ENCODE measurements around the gene PAPOLG. TPM values are rescaled to one million over a fixed set of nuclear protein-coding genes. Genes with fewer than 3 reads are reported as not detected.

The PAPOLG gene
- total and polyA plus RNA-seq, 2 donors (not counting 3 experiments of a cell fraction or from before 2014, with no cell fraction given), result 4.2 to 14.9 TPM

GRCh38 chr2:60759654-60760053 is 3.6 kb downstream of the PAPOLG start:
- intact Hi-C loops (cut with micrococcal nuclease), result no loop called here
- dilution Hi-C loops (cut with MboI; ENCODE audit: extremely low pct_ligation_motif_present, low sequenced_read_pairs), result no loop called here
- Histone ChIP-seq H3K36me3 (ENCODE audit: control insufficient read depth in 2 of 2, extremely low read depth in 1 of 2, insufficient read depth in 2 of 2, low read length in 2 of 2) (peaks cover 15 to 17% of the 10 kb centered on the region in 2 experiments), H3K9me1 (replicated peaks; ENCODE audit: control insufficient read depth, extremely low read depth, insufficient read depth, low read length) (no peaks in the 10 kb centered on the region), H3K4me3 (replicated peaks in 1 of 3; ENCODE audit: insufficient read depth in 1 of 3, low read depth in 1 of 3, low read length in 3 of 3) (no peak overlapping the region), H3K27me3 (ENCODE audit: control insufficient read depth in 2 of 2, insufficient read depth in 2 of 2, low read length in 2 of 2) (no peaks in the 10 kb centered on the region), H3K4me1 (ENCODE audit: control insufficient read depth, extremely low read depth, insufficient read depth, low read length) (peaks cover 14% of the 10 kb centered on the region), H3K9ac (replicated peaks; ENCODE audit: extremely low read depth, insufficient read depth, low read length) (no peak overlapping the region), H3K4me2 (ENCODE audit: insufficient read depth, low read length) (no peak overlapping the region), H3K9me3 (replicated peaks; ENCODE audit: control insufficient read depth, insufficient read depth, low read length) (no peaks in the 10 kb centered on the region), H3K27ac (ENCODE audit: insufficient read depth, low read depth, low read length) (no peak overlapping the region), H3K79me2 (ENCODE audit: control insufficient read depth, insufficient read depth, low read length) (peaks cover 35% of the 10 kb centered on the region), H2AFZ (ENCODE audit: low read depth, low read length) (no peak overlapping the region), H4K20me1 (replicated peaks; ENCODE audit: control insufficient read depth, extremely low read depth, insufficient read depth, low read length) (no peaks in the 10 kb centered on the region)
- ChIA-PET POLR2A (no interaction called here), CTCF (interaction anchor here (0.7 to 1.8 kb wide), 2 partner anchors 52 to 239 kb away, joined by 3 to 6 read pairs; no protein-coding TSS in a partner anchor)
- TF ChIP-seq MAX (IDR thresholded peaks at IDR 0.05; ENCODE audit: insufficient read depth, insufficient read length) (no peak), CTCF (IDR thresholded peaks at IDR 0.05; ENCODE audit: extremely low read depth in 1 of 2, insufficient read depth in 1 of 2, low read depth in 1 of 2, low read length in 2 of 2) (no peak), JUN (IDR thresholded peaks at IDR 0.05; ENCODE audit: borderline replicate concordance, insufficient read depth, insufficient read length, low read depth) (no peak), POLR2AphosphoS5 (IDR thresholded peaks at IDR 0.05; ENCODE audit: insufficient read depth, low read depth, low read length) (no peak), POLR2A (IDR thresholded peaks at IDR 0.05; ENCODE audit: low read depth, low read length) (no peak), MYC (IDR thresholded peaks at IDR 0.05; ENCODE audit: low read depth, low read length) (no peak), EZH2 (IDR thresholded peaks at IDR 0.05; ENCODE audit: borderline replicate concordance, low read depth, low read length, severe bottlenecking) (no peak), GATA2 (IDR thresholded peaks at IDR 0.05; ENCODE audit: insufficient read depth, insufficient read length, low read depth, low read length) (no peak), FOS (IDR thresholded peaks at IDR 0.05; ENCODE audit: borderline replicate concordance, insufficient read depth, low read length) (no peak)
- BruUV-seq (replicated peaks), result no TSS peak
- DNase-seq (ENCODE audit: low read depth, low spot score) (peak; percentile 51), FAIRE-seq (peak; percentile 12)
